ENCODE measurements around the gene HLA-B.

The HLA-B gene

GRCh38 chr6:31352683-31353383 lies 4.1 kb downstream of the HLA-B start:
- no peak for TF ChIP-seq CTCF (IDR thresholded peaks at IDR 0.05; ENCODE audit: low read depth, low read length, missing control alignments)
- DNase-seq (ENCODE audit: low read depth) = no peak
- H3K4me3 ChIP-seq (ENCODE audit: low read depth, low read length) = no peak overlapping the region

- no peak for DNase-seq (ENCODE audit: low read depth)
- no peak for TF ChIP-seq CTCF (IDR thresholded peaks at IDR 0.05; ENCODE audit: low read depth, low read length, missing control alignments)
- H3K4me3 ChIP-seq (ENCODE audit: low read depth, low read length) = no peak overlapping the region
Observed at GRCh38 chr6:31352310-31352682, 4.7 kb downstream of the HLA-B start.

DNA sequence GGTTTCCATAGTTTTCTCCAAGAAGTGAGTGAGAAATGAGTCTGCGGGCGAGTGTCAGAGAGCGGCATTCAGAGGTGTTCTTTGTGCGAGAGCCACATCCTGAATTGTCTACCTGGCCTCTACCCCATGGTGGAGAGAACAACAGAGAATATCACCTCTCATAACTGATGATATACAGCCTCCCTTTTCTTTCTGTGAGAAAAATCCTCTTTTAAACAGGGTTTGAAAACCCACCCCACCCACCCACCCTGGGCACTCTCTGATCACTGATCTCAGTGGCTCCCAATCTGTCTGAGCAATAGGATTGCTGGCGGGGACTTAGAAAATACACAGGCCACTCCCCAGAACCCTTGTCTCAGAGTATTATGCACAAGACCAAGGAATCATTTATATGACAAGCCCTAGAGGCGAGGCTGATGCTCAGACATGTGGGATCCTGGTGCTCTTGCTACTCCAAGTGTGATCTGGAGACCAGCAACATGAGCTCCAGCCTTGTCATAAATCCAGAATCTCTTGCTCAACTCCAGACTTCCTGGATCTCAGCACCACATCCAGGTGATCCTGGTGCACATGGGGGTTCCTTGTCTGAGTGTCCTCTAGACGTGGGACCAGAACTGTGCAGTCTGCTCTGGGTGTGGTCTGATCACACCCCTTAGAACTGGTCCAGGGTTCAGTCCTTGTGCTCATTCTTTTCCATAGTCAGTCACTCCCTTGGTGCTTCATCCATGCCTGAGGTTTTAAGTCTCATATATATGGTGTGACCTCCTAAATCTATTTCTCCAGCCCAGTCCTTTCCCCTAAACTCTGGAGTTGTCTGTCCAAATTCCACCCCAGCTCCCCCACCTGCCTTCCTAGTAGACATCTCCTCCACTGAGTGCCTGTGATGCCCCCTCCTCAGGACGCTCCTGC lies 5.3 kb downstream of the HLA-B start:
- TF ChIP-seq CTCF (IDR thresholded peaks at IDR 0.05; ENCODE audit: low read depth, low read length, missing control alignments) = no peak
- DNase-seq (ENCODE audit: low read depth) = no peak
- no peak overlapping the region for H3K4me3 ChIP-seq (ENCODE audit: low read depth, low read length)

DNA sequence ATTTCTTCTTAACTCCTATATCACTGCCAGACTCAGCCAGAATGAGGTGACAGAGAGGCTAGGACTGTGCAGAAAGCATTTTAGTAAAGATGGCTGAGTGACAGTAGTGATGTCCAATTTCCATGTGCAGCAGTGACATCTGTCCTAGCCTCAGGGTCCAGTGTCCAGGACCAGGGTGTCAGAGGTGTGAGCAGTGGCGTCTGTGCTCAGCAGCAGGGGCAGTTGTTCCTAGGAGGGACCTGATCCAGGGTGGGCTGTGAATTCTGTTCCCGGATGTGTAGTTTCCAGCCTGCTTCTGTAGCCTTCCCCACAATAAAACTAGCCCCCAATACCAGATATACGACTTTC lies 6.0 kb downstream of the HLA-B start:
- TF ChIP-seq CTCF (IDR thresholded peaks at IDR 0.05; ENCODE audit: low read depth, low read length, missing control alignments) = no peak
- H3K4me3 ChIP-seq (ENCODE audit: low read depth, low read length) = no peak overlapping the region
- no peak for DNase-seq (ENCODE audit: low read depth)

GRCh38 chr6:31350196-31351032 lies 6.6 kb downstream of the HLA-B start:
- TF ChIP-seq CTCF (IDR thresholded peaks at IDR 0.05; ENCODE audit: low read depth, low read length, missing control alignments) = no peak
- no peak for DNase-seq (ENCODE audit: low read depth)
- no peak overlapping the region for H3K4me3 ChIP-seq (ENCODE audit: low read depth, low read length)

- DNase-seq (ENCODE audit: low read depth) = no peak
- no peak for TF ChIP-seq CTCF (IDR thresholded peaks at IDR 0.05; ENCODE audit: low read depth, low read length, missing control alignments)
Observed at GRCh38 chr6:31349301-31349700, 7.7 kb downstream of the HLA-B start.

More at GRCh38 chr6:31349301-31349700, 7.7 kb downstream of the HLA-B start:
- H3K4me3 ChIP-seq (ENCODE audit: low read depth, low read length) = no peak overlapping the region
